CD4-positive, alpha-beta T cell treated with Interleukin-4 for 1 hour (primary cell): Measurements from ENCODE around the gene PLCH2.

Experiments
- DNase-seq, 2 donors: peaks; one replicate each; pipeline ENCODE4 v3.0.0-alpha.2; 2020 to 2022

PLCH2 gene

DNA sequence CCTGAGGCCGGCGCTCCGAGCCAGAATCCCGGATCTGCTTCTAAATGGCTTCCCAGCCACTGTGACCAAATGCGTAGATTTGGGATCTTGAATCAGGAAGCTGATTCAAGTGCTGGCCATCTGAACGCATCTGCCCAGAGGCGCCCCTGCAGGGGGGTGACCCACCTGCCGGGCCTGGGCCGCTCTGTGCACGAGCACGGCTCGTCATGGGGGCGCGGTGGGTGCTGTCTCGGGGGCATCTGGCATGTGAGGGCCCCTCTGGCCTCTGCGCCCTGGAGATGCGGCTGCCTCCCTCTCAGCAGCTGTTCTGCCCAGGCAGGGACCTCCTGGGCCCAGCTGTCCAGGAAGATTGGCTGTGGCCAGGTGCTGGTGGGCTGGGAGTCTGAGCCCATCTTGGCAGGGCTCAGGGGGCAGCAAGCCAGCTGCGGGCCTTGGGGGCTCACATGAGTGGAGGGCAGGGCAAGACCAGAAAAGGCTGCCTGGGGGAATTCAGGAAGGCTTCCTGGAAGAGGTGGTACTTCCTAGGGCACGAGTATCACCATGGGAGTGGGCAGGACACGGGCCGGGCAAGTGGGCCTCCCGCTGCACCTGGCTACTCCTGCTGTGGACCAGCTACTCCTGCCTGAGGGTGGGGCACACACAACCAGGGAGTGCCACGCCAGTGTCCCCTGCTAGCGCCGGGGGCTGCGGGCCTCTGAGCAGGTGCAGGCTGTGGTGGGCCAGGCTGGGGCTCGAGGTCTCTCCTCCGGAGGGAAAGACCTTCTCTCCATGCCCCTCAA lies 25.1 kb downstream of the PLCH2 start:
- DNase-seq, result no peak

GRCh38 chr1:2501820-2502119 lies 25.7 kb downstream of the PLCH2 start:
- DNase-seq, result no peak

DNA sequence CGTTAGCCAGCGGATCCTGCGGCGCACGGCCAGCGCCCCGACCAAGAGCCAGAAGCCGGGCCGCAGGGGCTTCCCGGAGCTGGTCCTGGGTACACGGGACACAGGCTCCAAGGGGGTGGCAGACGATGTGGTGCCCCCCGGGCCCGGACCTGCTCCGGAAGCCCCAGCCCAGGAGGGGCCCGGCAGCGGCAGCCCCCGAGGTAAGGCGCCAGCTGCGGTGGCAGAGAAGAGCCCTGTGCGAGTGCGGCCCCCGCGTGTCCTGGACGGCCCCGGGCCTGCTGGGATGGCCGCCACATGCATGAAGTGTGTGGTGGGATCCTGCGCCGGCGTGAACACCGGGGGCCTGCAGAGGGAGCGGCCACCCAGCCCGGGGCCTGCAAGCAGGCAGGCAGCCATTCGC lies 26.1 kb downstream of the PLCH2 start:
- no peak for DNase-seq

- DNase-seq, result no peak
Measured at GRCh38 chr1:2502661-2503553, 26.8 kb downstream of the PLCH2 start.

GRCh38 chr1:2503554-2504224 lies 27.6 kb downstream of the PLCH2 start:
- DNase-seq, result no peak

GRCh38 chr1:2504225-2504948 lies 28.3 kb downstream of the PLCH2 start:
- no peak for DNase-seq

GRCh38 chr1:2504949-2505272 lies 28.8 kb downstream of the PLCH2 start:
- no peak for DNase-seq

GRCh38 chr1:2505461-2505994 lies 29.4 kb downstream of the PLCH2 start:
- DNase-seq, result no peak

DNA sequence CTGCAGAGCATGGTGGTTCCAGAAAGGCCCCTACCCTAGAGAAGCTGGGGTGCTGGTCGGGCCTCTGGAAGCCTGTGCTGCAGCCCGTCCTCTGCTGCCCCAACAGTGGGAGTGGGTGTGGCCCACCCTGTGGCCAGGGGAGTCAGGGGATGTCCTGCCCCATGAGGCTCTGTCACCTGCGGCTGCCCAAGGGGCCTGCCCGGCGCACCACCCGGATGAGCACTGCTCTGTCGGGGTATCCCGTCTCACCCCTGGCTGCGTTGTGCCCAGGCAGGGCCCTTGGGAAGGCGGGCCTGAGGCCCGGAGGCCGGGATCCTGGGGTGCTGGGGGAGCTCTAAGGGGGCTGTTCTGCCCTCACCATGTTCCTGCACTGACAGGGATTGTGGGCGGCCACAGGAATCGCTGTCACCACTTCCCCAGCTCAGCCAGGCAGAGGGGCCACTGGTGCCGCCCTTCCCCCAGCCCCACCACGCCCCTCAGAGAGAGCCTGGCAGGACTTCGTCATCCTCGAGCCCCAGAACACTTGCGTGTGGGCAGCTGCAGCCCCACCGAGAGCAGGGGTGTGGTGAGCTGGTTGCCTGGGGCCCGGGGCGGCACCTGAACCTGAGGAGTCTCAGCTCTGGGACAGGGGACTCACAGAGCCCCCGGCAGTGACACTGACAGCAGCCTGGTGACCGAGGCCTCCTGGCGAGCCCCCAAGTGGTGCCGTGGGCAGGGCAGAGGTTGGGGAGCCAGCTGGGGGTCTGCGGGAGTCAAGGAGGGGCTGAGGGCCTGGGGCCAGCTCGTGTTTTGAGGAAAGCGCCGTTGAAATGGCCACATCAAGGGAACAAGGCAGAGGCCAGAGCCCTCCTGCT lies 30.1 kb downstream of the PLCH2 start:
- DNase-seq, result no peak

- DNase-seq, result no peak
Measured at GRCh38 chr1:2506901-2507565, 30.9 kb downstream of the PLCH2 start.

- no peak for DNase-seq
Measured at GRCh38 chr1:2507744-2508155, 31.7 kb downstream of the PLCH2 start.

DNA sequence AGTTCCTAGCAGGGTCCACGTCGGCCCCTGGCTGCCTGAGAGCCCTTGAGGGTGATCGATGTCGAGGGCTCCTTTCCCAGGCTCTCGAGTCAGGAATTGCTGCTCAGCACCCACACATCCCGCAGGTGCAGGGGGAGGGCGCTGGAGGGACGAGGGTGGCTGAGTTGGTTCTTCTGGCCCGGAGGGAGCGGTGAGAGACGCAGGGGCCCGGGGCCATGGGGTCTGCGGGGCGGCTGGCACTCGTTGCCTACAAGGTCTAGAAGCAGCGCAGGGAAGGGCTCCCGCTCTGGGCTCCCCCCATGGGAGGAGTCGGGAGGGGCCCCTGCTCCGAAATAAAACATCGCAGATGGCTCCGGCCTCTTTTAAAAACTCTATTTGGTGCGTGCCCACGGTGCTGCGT lies 32.1 kb downstream of the PLCH2 start:
- DNase-seq, result no peak

GRCh38 chr1:2508751-2509150 lies 32.7 kb downstream of the PLCH2 start:
- DNase-seq, result no peak

DNA sequence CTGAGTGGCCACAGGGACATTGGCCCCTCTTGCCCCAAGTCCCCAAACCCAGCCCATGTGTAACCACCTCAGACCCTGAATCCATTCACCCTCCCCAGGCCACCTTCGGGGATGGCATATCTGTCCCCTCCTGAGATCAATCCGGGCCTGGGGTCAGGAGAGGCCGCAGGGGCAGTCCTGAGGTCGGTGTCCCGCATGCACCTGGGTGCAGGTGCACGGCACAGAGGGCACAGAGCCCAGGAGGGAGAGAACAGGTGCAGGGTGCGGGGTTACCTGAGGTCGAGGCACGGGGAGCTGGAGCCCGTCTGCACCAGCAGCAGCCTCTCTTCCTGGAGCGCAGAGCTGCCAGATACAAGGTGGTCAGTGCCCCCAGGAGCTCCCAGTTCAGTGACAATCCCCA lies 33.5 kb downstream of the PLCH2 start:
- no peak for DNase-seq

- no peak for DNase-seq
Measured at GRCh38 chr1:2510366-2511155, 34.5 kb downstream of the PLCH2 start.

DNA sequence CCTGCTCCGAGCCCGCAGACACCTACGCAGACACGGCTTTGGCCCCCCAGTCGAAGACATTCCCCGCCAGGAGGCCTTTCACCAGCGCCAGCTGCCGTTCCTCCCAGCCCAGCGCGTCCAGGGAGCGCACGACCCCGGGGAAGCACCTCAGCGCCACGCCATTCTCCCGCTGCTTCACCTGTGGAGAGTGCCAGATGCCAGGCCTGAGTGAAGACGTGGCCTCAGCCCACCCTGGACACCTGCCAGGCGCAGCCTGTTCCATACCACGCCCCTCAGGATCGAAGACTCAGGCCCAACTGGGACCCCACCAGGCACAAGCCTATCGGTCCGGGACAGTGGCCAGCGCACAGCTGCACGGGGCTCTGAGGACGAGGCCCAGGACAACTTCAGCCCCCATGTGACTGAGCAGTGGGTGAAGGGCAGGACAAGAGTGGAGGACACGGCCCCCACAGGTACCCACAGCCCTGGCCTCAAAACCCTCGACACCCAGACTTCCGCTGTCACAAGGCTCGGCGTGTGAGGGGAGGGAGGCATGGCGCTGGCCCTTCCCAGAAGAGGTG lies 36.9 kb downstream of the PLCH2 start:
- no peak for DNase-seq

GRCh38 chr1:2513939-2514652 lies 38.0 kb downstream of the PLCH2 start:
- no peak for DNase-seq

DNA sequence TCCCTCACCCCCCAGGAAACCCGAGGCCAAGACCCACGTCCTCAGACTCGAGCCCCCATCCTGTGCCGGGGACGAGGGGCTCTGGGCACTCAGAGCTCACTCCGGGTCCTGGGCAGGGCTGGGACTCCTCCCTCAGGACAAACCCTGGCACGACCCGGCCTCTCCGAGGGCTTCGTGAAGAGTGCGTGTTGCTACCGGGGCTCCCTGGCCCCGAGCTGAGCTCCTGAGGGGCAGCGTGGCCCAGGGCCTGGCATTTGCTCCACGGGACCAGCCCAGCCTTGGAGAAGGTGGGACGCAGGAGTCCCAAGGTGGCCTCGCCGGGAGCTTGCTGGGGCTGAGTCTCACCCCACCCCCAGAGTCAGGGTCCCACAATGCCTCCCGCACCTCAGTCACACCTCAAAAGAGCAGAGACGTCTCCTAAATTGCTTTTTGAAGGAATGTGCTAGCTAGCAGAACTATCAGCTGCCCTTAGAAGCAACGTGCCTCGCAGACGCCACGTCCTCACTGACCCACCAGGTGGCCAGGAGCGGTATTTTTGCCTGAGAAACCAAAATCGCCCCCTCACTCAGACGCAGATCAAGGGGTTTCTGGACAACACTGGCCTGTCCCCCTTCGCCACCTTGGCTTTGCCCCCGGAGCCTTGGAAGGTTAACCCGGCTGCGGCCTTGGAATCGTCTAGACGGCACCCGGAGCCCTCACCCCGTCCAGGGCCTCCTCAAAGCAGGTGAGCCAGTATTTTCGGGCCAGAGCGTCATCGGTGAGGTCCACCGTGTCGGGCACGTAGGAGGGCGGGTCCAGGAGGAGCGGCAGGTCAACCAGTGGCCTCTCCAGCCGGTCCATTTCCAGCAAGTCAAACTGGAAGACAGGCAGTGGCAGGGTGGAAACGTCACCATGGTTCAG lies 39.0 kb downstream of the PLCH2 start:
- no peak for DNase-seq

GRCh38 chr1:2515763-2516080 lies 39.6 kb downstream of the PLCH2 start:
- no peak for DNase-seq
